22Rv1 (cell line): Measurements from ENCODE around the gene EHMT1.

Experiments used
- H3K27ac ChIP-seq: fragments of 450-650 bp; 2 replicates; pipeline ENCODE4 v1.5.1; 2017
- ZFX ChIP-seq: fragments of 450-650 bp; IDR thresholded peaks from 2 replicates; pipeline ENCODE4 v1.6.1; 2017; ENCODE audit warnings: antibody characterized with exemption, borderline replicate concordance
- TF ChIP-seq, protein P1 (sequence below): fragments of 450-650 bp; IDR thresholded peaks from 2 replicates; pipeline ENCODE4 v1.5.1; 2017; ENCODE audit warnings: mild to moderate bottlenecking

Gene EHMT1

GRCh38 chr9:137631345-137632229, 12.8 kb downstream of the EHMT1 start:
- no peak overlapping the region for H3K27ac ChIP-seq
- TF ChIP-seq ZFX: no peak
- TF ChIP-seq, protein P1, sequence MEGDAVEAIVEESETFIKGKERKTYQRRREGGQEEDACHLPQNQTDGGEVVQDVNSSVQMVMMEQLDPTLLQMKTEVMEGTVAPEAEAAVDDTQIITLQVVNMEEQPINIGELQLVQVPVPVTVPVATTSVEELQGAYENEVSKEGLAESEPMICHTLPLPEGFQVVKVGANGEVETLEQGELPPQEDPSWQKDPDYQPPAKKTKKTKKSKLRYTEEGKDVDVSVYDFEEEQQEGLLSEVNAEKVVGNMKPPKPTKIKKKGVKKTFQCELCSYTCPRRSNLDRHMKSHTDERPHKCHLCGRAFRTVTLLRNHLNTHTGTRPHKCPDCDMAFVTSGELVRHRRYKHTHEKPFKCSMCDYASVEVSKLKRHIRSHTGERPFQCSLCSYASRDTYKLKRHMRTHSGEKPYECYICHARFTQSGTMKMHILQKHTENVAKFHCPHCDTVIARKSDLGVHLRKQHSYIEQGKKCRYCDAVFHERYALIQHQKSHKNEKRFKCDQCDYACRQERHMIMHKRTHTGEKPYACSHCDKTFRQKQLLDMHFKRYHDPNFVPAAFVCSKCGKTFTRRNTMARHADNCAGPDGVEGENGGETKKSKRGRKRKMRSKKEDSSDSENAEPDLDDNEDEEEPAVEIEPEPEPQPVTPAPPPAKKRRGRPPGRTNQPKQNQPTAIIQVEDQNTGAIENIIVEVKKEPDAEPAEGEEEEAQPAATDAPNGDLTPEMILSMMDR: no peak

- H3K27ac ChIP-seq: no peak overlapping the region
- no peak for TF ChIP-seq ZFX
- TF ChIP-seq, protein P1: no peak
Observed at GRCh38 chr9:137632230-137633161, 13.7 kb downstream of the EHMT1 start.

GRCh38 chr9:137634016-137634415, 15.2 kb downstream of the EHMT1 start:
- H3K27ac ChIP-seq: no peak overlapping the region
- TF ChIP-seq ZFX: no peak
- TF ChIP-seq, protein P1: no peak

- H3K27ac ChIP-seq: no peak overlapping the region
Observed at GRCh38 chr9:137638680-137639079, 19.9 kb downstream of the EHMT1 start.

GRCh38 chr9:137639303-137640051, 20.7 kb downstream of the EHMT1 start:
- no peak overlapping the region for H3K27ac ChIP-seq
- no peak for TF ChIP-seq ZFX
- TF ChIP-seq, protein P1: no peak

More at GRCh38 chr9:137638680-137639079, 19.9 kb downstream of the EHMT1 start:
- TF ChIP-seq ZFX: no peak
- TF ChIP-seq, protein P1: no peak

DNA sequence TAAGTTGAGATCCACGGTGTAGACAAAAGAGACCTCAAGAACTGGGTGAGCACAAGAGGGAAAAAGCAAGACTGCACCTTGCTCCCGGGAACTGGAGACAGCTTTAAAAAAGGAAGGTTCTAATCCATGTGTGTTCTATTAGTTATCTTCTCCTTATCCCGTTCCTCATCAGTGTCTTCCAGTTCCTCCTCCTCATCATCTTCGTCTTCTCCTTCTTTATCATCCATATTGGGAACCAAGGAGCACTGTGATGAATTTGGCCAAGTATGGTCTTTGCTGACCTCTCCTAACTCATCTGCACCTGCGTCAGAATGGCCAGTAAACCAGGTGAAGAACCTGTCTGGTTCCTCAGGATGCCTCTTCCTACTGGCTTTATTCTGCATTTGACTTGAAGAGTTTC, 22.1 kb downstream of the EHMT1 start:
- no peak overlapping the region for H3K27ac ChIP-seq
- no peak for TF ChIP-seq ZFX
- TF ChIP-seq, protein P1: no peak
